ENCODE results near the gene ABCG1.

Gene ABCG1

DNA sequence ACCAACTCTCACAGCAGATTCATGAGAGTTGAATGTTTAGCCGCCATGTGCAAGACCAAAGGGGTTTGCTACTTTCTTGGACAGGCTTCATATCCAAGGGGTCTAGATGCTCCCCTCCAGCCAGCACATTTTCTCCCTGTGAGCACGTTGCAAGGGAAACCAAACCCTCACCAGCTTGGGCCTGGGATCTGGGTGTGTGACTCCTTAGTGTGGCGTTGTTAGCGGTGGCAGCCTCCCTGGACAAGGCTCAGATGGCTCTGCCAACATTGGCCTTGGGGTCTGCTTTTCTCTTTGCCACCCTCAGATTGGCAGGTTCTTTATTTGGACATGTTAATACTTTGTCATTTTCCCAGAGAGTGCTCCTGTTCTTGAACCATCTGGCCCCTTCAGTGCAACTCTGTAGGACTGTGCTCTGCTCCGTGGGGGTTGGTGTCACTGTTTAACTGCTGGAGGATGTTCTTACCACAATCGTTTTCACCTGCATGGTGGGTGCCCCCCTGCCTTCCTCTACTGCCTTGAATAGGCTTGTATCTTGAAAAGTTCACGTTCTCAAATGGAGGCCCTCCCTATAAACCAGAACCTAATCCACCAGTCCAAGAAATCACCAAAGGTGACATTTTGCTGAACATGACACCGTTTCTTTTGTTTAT, 13.4 kb downstream of the ABCG1 start:
- TF ChIP-seq, protein P1, sequence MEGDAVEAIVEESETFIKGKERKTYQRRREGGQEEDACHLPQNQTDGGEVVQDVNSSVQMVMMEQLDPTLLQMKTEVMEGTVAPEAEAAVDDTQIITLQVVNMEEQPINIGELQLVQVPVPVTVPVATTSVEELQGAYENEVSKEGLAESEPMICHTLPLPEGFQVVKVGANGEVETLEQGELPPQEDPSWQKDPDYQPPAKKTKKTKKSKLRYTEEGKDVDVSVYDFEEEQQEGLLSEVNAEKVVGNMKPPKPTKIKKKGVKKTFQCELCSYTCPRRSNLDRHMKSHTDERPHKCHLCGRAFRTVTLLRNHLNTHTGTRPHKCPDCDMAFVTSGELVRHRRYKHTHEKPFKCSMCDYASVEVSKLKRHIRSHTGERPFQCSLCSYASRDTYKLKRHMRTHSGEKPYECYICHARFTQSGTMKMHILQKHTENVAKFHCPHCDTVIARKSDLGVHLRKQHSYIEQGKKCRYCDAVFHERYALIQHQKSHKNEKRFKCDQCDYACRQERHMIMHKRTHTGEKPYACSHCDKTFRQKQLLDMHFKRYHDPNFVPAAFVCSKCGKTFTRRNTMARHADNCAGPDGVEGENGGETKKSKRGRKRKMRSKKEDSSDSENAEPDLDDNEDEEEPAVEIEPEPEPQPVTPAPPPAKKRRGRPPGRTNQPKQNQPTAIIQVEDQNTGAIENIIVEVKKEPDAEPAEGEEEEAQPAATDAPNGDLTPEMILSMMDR (IDR thresholded peaks at IDR 0.05) = no peak

DNA sequence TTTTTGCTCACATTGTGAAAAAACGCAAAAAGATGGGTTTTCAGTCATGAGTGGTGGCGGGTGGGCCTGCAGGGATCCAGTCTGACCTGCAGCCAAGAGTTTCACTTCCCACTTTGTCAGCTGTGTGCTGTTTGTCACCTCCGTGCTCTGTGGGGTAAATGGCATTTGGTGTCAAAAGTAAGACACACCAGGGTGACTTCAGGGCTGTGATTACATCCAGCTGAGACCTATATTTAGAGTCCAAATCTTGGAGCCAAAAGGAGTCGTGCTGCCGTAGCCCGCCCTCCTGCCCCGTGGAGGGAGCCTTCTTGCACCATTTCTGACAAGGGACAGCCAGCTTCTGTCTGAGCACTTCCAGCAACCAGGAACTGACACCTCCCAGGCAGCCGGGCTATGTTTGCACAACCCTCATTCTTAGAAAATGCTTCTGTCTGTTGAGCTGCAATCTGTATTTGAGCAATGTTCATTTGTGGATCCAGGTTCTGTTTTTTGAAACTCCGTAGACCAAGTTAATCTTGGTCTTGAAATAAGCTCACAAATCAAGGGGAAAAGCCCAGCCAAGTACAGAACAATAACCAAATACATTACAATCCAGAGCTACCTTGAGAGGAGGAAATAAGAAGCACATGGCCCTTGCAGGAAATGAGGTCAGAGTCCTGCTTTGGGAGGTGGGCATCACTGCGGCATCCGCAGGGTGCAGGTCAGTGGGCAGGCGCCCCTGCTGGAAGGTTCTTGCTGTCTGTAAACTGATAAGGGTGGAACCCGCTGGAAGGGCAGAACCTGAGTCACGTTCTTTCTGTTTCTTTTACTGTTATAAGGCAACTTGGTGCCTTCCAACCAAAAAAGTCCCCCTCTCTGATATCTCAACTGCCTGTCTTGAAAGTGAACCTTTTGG, 14.4 kb downstream of the ABCG1 start:
- TF ChIP-seq, protein P1 (IDR thresholded peaks at IDR 0.05) = no peak; the same call in 1 of the 2 replicates

DNA sequence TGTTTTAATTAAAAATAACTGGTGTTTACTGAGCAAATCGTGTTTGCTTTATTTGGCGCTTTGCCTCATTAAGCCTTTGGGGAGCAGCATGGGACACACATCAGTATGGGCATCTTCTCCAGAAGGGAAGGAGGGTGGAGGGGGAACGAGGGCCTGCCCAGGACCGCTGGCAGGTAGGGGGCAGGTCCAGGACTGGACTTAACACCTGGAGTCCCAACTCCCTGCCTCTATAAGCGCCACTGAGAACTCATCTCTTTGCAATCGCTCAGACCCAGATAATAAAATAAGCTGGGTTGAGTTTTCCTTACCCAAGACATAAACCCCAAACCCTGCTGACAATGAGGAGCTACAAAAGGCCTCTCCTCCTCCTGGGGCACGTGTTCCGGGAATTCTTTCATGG, 15.1 kb downstream of the ABCG1 start:
- TF ChIP-seq, protein P1 (IDR thresholded peaks at IDR 0.05) = no peak

- TF ChIP-seq, protein P1 (IDR thresholded peaks at IDR 0.05) = no peak
Observed at GRCh38 chr21:42234464-42235241, 15.7 kb downstream of the ABCG1 start.

DNA sequence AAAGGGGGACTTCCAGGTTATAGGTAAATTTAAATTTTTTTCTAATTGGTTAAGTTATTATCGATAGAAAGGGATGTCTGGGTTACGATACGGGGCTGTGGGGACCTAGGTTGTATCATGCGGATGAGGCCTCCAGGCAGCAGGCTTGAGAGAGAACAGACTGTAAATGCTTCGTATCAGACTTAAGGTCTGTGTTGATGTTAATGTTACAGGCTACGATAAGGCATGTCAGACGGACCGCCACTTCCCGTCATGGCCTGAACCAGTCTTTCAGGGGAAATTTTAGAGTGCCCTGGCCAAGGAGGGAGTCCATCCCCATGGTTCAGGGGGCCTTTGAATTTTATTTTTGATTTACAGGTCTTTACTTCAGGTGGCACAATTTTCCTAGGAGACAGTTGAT, 16.7 kb downstream of the ABCG1 start:
- TF ChIP-seq, protein P1 (IDR thresholded peaks at IDR 0.05) = no peak

DNA sequence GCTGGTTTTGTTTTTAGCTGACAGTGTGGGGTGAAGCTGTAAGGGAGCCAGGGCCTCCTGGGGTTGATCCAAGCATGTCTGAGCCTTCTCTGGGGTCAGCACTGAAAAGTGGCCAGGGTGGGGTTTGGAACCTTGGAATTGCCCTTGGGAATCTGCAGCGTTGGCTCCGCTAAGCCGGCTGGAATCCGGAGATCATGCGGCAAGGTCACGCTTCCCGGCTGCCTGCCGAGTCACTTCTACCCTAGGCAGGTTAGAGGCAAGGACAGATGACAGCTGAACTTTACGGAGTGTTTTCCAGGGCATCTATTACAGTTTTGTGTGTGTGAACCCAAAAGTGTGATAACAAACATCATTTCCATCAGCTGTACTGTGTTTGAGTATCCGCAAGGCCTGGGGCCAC, 17.1 kb downstream of the ABCG1 start:
- TF ChIP-seq, protein P1 (IDR thresholded peaks at IDR 0.05) = no peak

GRCh38 chr21:42236693-42237092, 17.8 kb downstream of the ABCG1 start:
- TF ChIP-seq, protein P1 (IDR thresholded peaks at IDR 0.05) = no peak

Data from LNCAP (cell line).